Breast epithelium (tissue), 3 donors: ENCODE data around the gene ISCU.

ENCODE experiments used
- CTCF ChIP-seq, 3 donors: fragments of 450-650 bp; IDR thresholded peaks; one replicate each; pipeline ENCODE4 v1.5.1; 2016 to 2017; ENCODE audit warnings: antibody characterized with exemption in 3 of 3, mild to moderate bottlenecking in 3 of 3, moderate library complexity in 3 of 3
- POLR2A ChIP-seq: fragments of 450-650 bp; IDR thresholded peaks from one replicate; pipeline ENCODE4 v1.6.1; 2016; ENCODE audit warnings: antibody characterized with exemption, mild to moderate bottlenecking, moderate library complexity
- POLR2AphosphoS5 ChIP-seq, 3 donors: sonication (generic); formaldehyde crosslinking; IDR thresholded peaks; one replicate each; pipeline ENCODE4 v1.6.1; 2017; ENCODE audit warnings: antibody characterized with exemption in 3 of 3

- no peak for TF ChIP-seq CTCF (IDR thresholded peaks at IDR 0.05)
- no peak for TF ChIP-seq POLR2AphosphoS5 (IDR thresholded peaks at IDR 0.05)
- no peak for TF ChIP-seq POLR2A
These were observed 42.0 kb downstream of the ISCU start for GRCh38 chr12:108604208-108604941.
